Karpas-422 (cell line): Measurements from ENCODE around the gene ZMYND12. TPM values are rescaled to one million over a fixed set of nuclear protein-coding genes. Genes with fewer than 3 reads are reported as not detected.

ENCODE experiments used
- DNase-seq: peaks from one replicate; pipeline ENCODE4 v3.0.0-alpha.2; 2015
- H2AFZ ChIP-seq: fragments of 200-600 bp; sonication (generic); 2 replicates; pipeline ENCODE4 v1.6.1; 2014; ENCODE audit warnings: antibody characterized with exemption, low read length, mixed read lengths
- H3K27ac ChIP-seq: fragments of 200-600 bp; sonication (generic); 2 replicates; pipeline ENCODE4 v1.5.1; 2014; ENCODE audit warnings: mild to moderate bottlenecking, low read length, moderate library complexity
- H3K27me3 ChIP-seq: fragments of 200-600 bp; sonication (generic); 2 replicates; pipeline ENCODE4 v1.6.1; 2014; ENCODE audit warnings: low read length, mixed read lengths
- H3K36me3 ChIP-seq: fragments of 200-600 bp; sonication (generic); 2 replicates; pipeline ENCODE4 v1.6.1; 2014; ENCODE audit warnings: low read length, mixed read lengths; ENCODE audit not compliant: insufficient read depth
- H3K4me1 ChIP-seq: fragments of 200-600 bp; sonication (generic); 2 replicates; pipeline ENCODE4 v1.6.1; 2014; ENCODE audit warnings: mild to moderate bottlenecking, low read length, mixed read lengths
- H3K4me2 ChIP-seq: fragments of 200-600 bp; sonication (generic); 2 replicates; pipeline ENCODE4 v1.6.1; 2014; ENCODE audit warnings: low read length, low read depth, mild to moderate bottlenecking; ENCODE audit not compliant: poor library complexity, severe bottlenecking
- H3K4me3 ChIP-seq: fragments of 200-600 bp; sonication (generic); 2 replicates; pipeline ENCODE4 v1.5.1; 2014; ENCODE audit warnings: mild to moderate bottlenecking, antibody characterized with exemption, low read length, mixed read lengths
- H3K79me2 ChIP-seq: fragments of 200-600 bp; sonication (generic); 2 replicates; pipeline ENCODE4 v1.6.1; 2014; ENCODE audit warnings: mild to moderate bottlenecking, low read length, mixed read lengths
- H3K9ac ChIP-seq: fragments of 200-600 bp; sonication (generic); 2 replicates; pipeline ENCODE4 v1.6.0; 2014; ENCODE audit warnings: low read length
- H3K9me2 ChIP-seq: fragments of 200-600 bp; sonication (generic), shearing (Covaris generic); replicated peaks from 2 replicates; pipeline ENCODE4 v1.6.0; 2014; ENCODE audit warnings: mild to moderate bottlenecking, low read length, moderate library complexity; ENCODE audit not compliant: insufficient read depth
- H3K9me3 ChIP-seq: fragments of 300-700, 200-600 bp; sonication (generic); 2 replicates; pipeline ENCODE4 v1.6.1; 2014; ENCODE audit warnings: low read length, mixed read lengths
- H4K20me1 ChIP-seq: fragments of 200-600 bp; sonication (generic); 2 replicates; pipeline ENCODE4 v1.6.1; 2014; ENCODE audit warnings: mild to moderate bottlenecking, antibody characterized with exemption, low read length, low read depth; ENCODE audit not compliant: insufficient read depth
- total RNA-seq: library from RNA; depleted of rRNA; stranded (reverse); fragments of >200 nt; shearing (Covaris generic); gene quantifications from 2 replicates; pipeline ENCODE4 v1.2.3, GENCODE V29; 2014; ENCODE audit warnings: low replicate concordance

The ZMYND12 gene
- total RNA-seq, 1 experiment from 2014 or later = 1.5 TPM

- Histone ChIP-seq H3K4me1 (peaks cover 27% of the 10 kb centered on the region), H3K36me3 (no peaks in the 10 kb centered on the region), H3K79me2 (no peaks in the 10 kb centered on the region), H3K27ac (peak overlapping the region; percentile 71), H3K27me3 (no peaks in the 10 kb centered on the region), H2AFZ (no peak overlapping the region), H3K9me3 (no peaks in the 10 kb centered on the region), H4K20me1 (no peaks in the 10 kb centered on the region), H3K4me3 (no peak overlapping the region), H3K9ac (no peak overlapping the region), H3K4me2 (no peak overlapping the region), H3K9me2 (no peaks in the 10 kb centered on the region)
- peak; percentile 51 for DNase-seq
Measured at GRCh38 chr1:42422737-42423136, 33.1 kb downstream of the ZMYND12 start.

- Histone ChIP-seq H3K4me3 (no peak overlapping the region), H3K79me2 (no peaks in the 10 kb centered on the region), H3K9me2 (no peaks in the 10 kb centered on the region), H4K20me1 (no peaks in the 10 kb centered on the region), H3K4me1 (peaks cover 27% of the 10 kb centered on the region), H2AFZ (no peak overlapping the region), H3K9ac (no peak overlapping the region), H3K27ac (no peak overlapping the region), H3K4me2 (no peak overlapping the region), H3K9me3 (no peaks in the 10 kb centered on the region), H3K36me3 (no peaks in the 10 kb centered on the region), H3K27me3 (no peaks in the 10 kb centered on the region)
- DNase-seq = no peak
Measured at GRCh38 chr1:42420911-42421585, 34.8 kb downstream of the ZMYND12 start.

DNA sequence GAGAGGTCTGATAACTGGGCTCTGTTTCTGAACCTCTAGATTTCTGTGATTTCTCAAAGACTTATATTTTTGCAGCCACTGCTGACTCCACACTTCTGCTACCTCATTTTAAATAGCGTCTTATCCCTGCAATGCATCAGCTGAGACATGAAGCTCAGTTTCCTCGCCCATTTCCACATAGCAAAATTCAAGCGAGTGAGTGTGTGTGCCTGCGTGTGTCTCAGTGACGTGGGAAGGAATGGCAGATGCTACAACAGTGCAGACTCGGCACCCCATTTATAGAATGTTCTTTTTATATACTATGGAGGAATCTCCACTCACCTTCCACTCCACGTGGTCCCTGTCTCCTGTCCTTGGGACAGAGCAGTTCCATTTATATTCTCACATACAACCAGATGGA is 35.7 kb downstream of the ZMYND12 start:
- Histone ChIP-seq H3K9me2 (no peaks in the 10 kb centered on the region), H3K27ac (no peak overlapping the region), H3K4me3 (no peak overlapping the region), H3K4me2 (no peak overlapping the region), H3K79me2 (no peaks in the 10 kb centered on the region), H3K27me3 (no peaks in the 10 kb centered on the region), H3K9me3 (no peaks in the 10 kb centered on the region), H3K36me3 (no peaks in the 10 kb centered on the region), H3K4me1 (peaks cover 27% of the 10 kb centered on the region), H2AFZ (no peak overlapping the region), H4K20me1 (no peaks in the 10 kb centered on the region), H3K9ac (no peak overlapping the region)
- no peak for DNase-seq

DNA sequence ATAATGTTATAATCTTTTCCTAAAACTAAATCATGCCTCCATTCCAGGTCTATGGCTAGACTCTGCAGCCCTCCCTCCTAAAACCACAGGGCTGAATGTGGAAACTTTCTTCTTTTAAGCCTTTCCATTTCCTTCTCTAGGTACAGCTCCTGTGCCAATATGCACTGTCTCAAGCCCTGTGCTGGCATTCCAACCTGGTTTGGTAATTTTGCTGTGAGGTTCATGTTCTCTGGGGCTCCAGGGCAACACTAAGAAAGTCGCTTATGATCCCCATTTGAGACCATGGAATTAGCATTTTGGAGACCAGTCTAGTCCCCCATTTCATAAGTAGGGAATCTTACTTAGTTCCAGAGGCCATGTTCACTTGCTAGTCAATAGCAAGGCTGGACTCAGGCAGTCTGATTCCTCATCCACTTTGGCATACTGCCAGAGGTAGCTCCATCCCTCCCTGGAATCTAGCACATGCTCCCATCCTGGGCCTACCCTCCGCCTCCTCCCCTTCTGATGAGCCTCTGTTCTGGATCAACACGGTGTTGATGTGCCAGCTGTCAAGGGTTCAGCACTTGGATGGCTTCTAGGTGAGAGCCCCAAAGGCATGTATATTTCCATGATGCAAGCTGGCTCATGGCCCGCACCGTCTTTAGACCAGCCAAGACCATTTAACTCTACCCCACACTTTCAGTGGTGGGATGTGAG is 36.5 kb downstream of the ZMYND12 start:
- Histone ChIP-seq H3K9me2 (no peaks in the 10 kb centered on the region), H3K79me2 (no peaks in the 10 kb centered on the region), H2AFZ (no peak overlapping the region), H3K27me3 (no peaks in the 10 kb centered on the region), H3K9ac (no peak overlapping the region), H3K36me3 (no peaks in the 10 kb centered on the region), H3K27ac (no peak overlapping the region), H4K20me1 (no peaks in the 10 kb centered on the region), H3K4me2 (no peak overlapping the region), H3K4me3 (no peak overlapping the region), H3K9me3 (no peaks in the 10 kb centered on the region), H3K4me1 (peaks cover 27% of the 10 kb centered on the region)
- DNase-seq = no peak

- Histone ChIP-seq H3K36me3 (no peaks in the 10 kb centered on the region), H3K27ac (no peak overlapping the region), H3K79me2 (no peaks in the 10 kb centered on the region), H3K27me3 (no peaks in the 10 kb centered on the region), H4K20me1 (no peaks in the 10 kb centered on the region), H3K9me2 (no peaks in the 10 kb centered on the region), H2AFZ (no peak overlapping the region), H3K4me1 (peaks cover 23% of the 10 kb centered on the region), H3K9me3 (no peaks in the 10 kb centered on the region), H3K4me3 (no peak overlapping the region), H3K4me2 (no peak overlapping the region), H3K9ac (no peak overlapping the region)
- no peak for DNase-seq
Measured at GRCh38 chr1:42418516-42418915, 37.3 kb downstream of the ZMYND12 start.

DNA sequence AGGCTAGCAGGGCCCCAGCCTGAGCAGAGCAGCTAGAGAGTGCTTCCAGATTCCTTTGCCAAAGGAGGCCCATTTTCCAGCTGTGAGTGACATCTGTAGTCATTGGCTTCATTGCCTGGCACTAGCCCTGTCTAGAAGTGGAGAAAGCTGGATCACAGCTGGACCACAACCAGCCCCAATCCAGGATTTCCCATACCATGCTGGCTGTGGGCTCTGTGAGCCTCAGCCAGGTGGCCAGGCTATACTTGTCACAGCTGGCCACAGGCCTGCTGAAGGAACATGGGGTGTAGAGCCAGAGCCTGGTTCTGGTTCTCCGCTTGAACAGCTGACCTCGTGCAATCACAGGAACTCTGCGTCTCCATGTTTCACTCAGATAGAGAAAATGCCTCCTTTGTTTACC is 38.7 kb downstream of the ZMYND12 start:
- no peaks in the 10 kb centered on the region for H3K9me2 ChIP-seq
- no peaks in the 10 kb centered on the region for H3K79me2 ChIP-seq
- H3K36me3 ChIP-seq = no peaks in the 10 kb centered on the region
- DNase-seq = no peak
- H3K27me3 ChIP-seq = no peaks in the 10 kb centered on the region
- no peaks in the 10 kb centered on the region for H3K9me3 ChIP-seq
- H3K27ac ChIP-seq = no peak overlapping the region
- H3K4me1 ChIP-seq = peaks cover 9% of the 10 kb centered on the region
- no peak overlapping the region for H3K4me2 ChIP-seq
- H4K20me1 ChIP-seq = no peaks in the 10 kb centered on the region
- H2AFZ ChIP-seq = no peak overlapping the region
- no peak overlapping the region for H3K4me3 ChIP-seq
- no peak overlapping the region for H3K9ac ChIP-seq

GRCh38 chr1:42414551-42415496 is 41.0 kb downstream of the ZMYND12 start:
- H3K36me3 ChIP-seq = no peaks in the 10 kb centered on the region
- no peaks in the 10 kb centered on the region for H3K4me1 ChIP-seq
- H3K27me3 ChIP-seq = no peaks in the 10 kb centered on the region
- H2AFZ ChIP-seq = no peak overlapping the region
- H3K27ac ChIP-seq = no peak overlapping the region
- no peaks in the 10 kb centered on the region for H3K9me2 ChIP-seq
- no peaks in the 10 kb centered on the region for H4K20me1 ChIP-seq
- no peak for DNase-seq
- no peak overlapping the region for H3K4me2 ChIP-seq
- no peaks in the 10 kb centered on the region for H3K9me3 ChIP-seq
- no peak overlapping the region for H3K4me3 ChIP-seq
- H3K79me2 ChIP-seq = no peaks in the 10 kb centered on the region
- H3K9ac ChIP-seq = no peak overlapping the region

GRCh38 chr1:42403880-42404400 is 51.9 kb downstream of the ZMYND12 start:
- Histone ChIP-seq H3K9ac (no peak overlapping the region), H3K27ac (no peak overlapping the region), H3K79me2 (no peaks in the 10 kb centered on the region), H2AFZ (no peak overlapping the region), H3K4me2 (no peak overlapping the region), H3K27me3 (no peaks in the 10 kb centered on the region), H4K20me1 (no peaks in the 10 kb centered on the region), H3K36me3 (no peaks in the 10 kb centered on the region), H3K4me3 (no peak overlapping the region), H3K9me2 (no peaks in the 10 kb centered on the region), H3K9me3 (no peaks in the 10 kb centered on the region), H3K4me1 (no peaks in the 10 kb centered on the region)
- peak; percentile 53 for DNase-seq
